Esophagus squamous epithelium (tissue), 5 donors: ENCODE results near the gene TASOR2. TPM values are rescaled to one million over a fixed set of nuclear protein-coding genes. Genes with fewer than 3 reads are reported as not detected.

Experiments
- DNase-seq: peaks from one replicate; lab custom pipeline; 2025; lab: John Stamatoyannopoulos, UW
- H3K27ac ChIP-seq, 4 donors: fragments of 200-600 bp; sonication (generic); one replicate each; pipeline ENCODE4 v1.5.1; 2016 to 2019; ENCODE audit warnings: mild to moderate bottlenecking in 1 of 4
- H3K27me3 ChIP-seq, 4 donors: fragments of 200-600 bp; sonication (generic); 1 replicate in 3 of 4; 2 replicates in 1 of 4; pipeline versions ENCODE4 v1.5.1 to v1.6.0; 2017 to 2021; ENCODE audit warnings: antibody characterized with exemption in 1 of 4
- H3K36me3 ChIP-seq, 3 donors: fragments of 200-600 bp; sonication (generic); one replicate each; pipeline ENCODE4 v1.5.1; 2016 to 2019
- H3K4me1 ChIP-seq, 3 donors: fragments of 200-600 bp; sonication (generic); one replicate each; pipeline ENCODE4 v1.5.1; 2017 to 2019
- H3K4me3 ChIP-seq, 4 donors: fragments of 200-600 bp; sonication (generic); 1 replicate in 3 of 4; 2 replicates in 1 of 4; pipeline ENCODE4 v1.5.1; 2016 to 2019; ENCODE audit warnings: mild to moderate bottlenecking in 2 of 4, moderate library complexity in 1 of 4
- H3K9me3 ChIP-seq, 3 donors: fragments of 200-600 bp; sonication (generic); one replicate each; pipeline ENCODE4 v1.5.1; 2016 to 2019
- POLR2A ChIP-seq, 4 donors: fragments of 450-650 bp; IDR thresholded peaks; one replicate each; pipeline ENCODE4 v1.6.1; 2017; ENCODE audit warnings: antibody characterized with exemption in 4 of 4, mild to moderate bottlenecking in 4 of 4, moderate library complexity in 3 of 4
- WGBS, 2 donors: methylation state at CpG; one replicate each; pipeline ENCODE4 v1.1.5; 2018; 5-methylcytosine and 5-hydroxymethylcytosine counted together
- intact Hi-C: fragments of 100-400 bp; cut with DNase I; formaldehyde crosslinking; loops from one replicate; pipeline ENCODE4 v1.15.0; 2022
- total RNA-seq, 4 donors: library from RNA; depleted of rRNA; stranded (reverse); fragments of >200 nt; gene quantifications; one replicate each; pipeline ENCODE4 v1.1.0, GENCODE V29; 2016
- TF ChIP-seq, protein P1 (sequence below), 6 experiments: fragments of 450-650 bp in 4 of 6; fragments of 200-600 bp in 2 of 6; sonication (generic) in 2 of 6; IDR thresholded peaks; one replicate each; pipeline ENCODE4 v1.5.1; 2016 to 2019; ENCODE audit warnings: antibody characterized with exemption in 6 of 6, mild to moderate bottlenecking in 4 of 6, moderate library complexity in 4 of 6
- donor health status: DM: yes; HTN: yes; CAD: no.

Gene TASOR2
- total RNA-seq, 4 donors from 2014 or later, result 18.0 to 86.8 (median 41.4) TPM

- WGBS, 2 donors, result 72 to 79% methylated on average over 2 of the region's 2 CpGs
- intact Hi-C loops, result no loop called here
- no peak overlapping the region for H3K27ac ChIP-seq
Observed at GRCh38 chr10:5723692-5724091, 39.1 kb downstream of the TASOR2 start.

GRCh38 chr10:5730766-5731165 is 46.1 kb downstream of the TASOR2 start:
- Histone ChIP-seq H3K27ac (no peak overlapping the region), H3K27me3 (no peaks in the 10 kb centered on the region), H3K4me1 (no peaks in the 10 kb centered on the region), H3K4me3 (no peak overlapping the region), H3K36me3 (peaks cover 0 to 86% (median 3%) of the 10 kb centered on the region in 3 donors), H3K9me3 (no peaks in the 10 kb centered on the region)
- TF ChIP-seq, protein P1, sequence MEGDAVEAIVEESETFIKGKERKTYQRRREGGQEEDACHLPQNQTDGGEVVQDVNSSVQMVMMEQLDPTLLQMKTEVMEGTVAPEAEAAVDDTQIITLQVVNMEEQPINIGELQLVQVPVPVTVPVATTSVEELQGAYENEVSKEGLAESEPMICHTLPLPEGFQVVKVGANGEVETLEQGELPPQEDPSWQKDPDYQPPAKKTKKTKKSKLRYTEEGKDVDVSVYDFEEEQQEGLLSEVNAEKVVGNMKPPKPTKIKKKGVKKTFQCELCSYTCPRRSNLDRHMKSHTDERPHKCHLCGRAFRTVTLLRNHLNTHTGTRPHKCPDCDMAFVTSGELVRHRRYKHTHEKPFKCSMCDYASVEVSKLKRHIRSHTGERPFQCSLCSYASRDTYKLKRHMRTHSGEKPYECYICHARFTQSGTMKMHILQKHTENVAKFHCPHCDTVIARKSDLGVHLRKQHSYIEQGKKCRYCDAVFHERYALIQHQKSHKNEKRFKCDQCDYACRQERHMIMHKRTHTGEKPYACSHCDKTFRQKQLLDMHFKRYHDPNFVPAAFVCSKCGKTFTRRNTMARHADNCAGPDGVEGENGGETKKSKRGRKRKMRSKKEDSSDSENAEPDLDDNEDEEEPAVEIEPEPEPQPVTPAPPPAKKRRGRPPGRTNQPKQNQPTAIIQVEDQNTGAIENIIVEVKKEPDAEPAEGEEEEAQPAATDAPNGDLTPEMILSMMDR (IDR thresholded peaks at IDR 0.05), result no peak
- TF ChIP-seq POLR2A (IDR thresholded peaks at IDR 0.05), result no peak
- 86 to 92% methylated on average over 4 of the region's 4 CpGs for WGBS, 2 donors
- intact Hi-C loops, result no loop called here
- no peak for DNase-seq

More at GRCh38 chr10:5723692-5724091, 39.1 kb downstream of the TASOR2 start:
- no peaks in the 10 kb centered on the region for H3K4me1 ChIP-seq
- peaks cover 0 to 71% (median 0%) of the 10 kb centered on the region in 3 donors for H3K36me3 ChIP-seq
- no peaks in the 10 kb centered on the region for H3K27me3 ChIP-seq
- no peaks in the 10 kb centered on the region for H3K9me3 ChIP-seq
- no peak for TF ChIP-seq POLR2A (IDR thresholded peaks at IDR 0.05)
- TF ChIP-seq, protein P1 (IDR thresholded peaks at IDR 0.05), result no peak
- no peak overlapping the region for H3K4me3 ChIP-seq
- no peak for DNase-seq

DNA sequence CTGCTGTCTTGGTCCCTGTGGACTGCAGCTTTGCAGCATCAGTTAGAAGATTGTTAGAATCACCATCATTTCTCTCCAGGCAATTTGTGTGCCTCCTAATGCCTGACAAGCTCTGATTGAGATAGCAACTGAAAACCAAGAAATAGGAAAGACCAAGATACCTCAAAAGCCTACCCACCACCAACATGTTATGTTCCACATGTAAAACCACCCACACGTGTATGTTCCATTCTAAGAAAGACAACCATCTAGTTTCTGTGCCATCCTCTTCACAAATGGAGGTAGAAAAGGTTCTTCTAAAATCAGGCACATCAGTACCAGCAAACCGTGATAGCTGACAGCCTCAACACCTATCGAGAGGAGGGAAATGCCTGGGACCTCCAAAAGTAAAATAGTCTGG is 46.9 kb downstream of the TASOR2 start:
- Histone ChIP-seq H3K4me1 (no peaks in the 10 kb centered on the region), H3K9me3 (no peaks in the 10 kb centered on the region), H3K4me3 (no peak overlapping the region), H3K36me3 (peaks cover 0 to 87% (median 3%) of the 10 kb centered on the region in 3 donors), H3K27ac (no peak overlapping the region), H3K27me3 (no peaks in the 10 kb centered on the region)
- 83 to 94% methylated on average over 3 of the region's 3 CpGs for WGBS, 2 donors
- no peak for DNase-seq
- intact Hi-C loops, result no loop called here
- no peak for TF ChIP-seq POLR2A (IDR thresholded peaks at IDR 0.05)
- TF ChIP-seq, protein P1 (IDR thresholded peaks at IDR 0.05), result no peak

- intact Hi-C loops, result no loop called here
- TF ChIP-seq, protein P1 (IDR thresholded peaks at IDR 0.05), result no peak
- no peak for TF ChIP-seq POLR2A (IDR thresholded peaks at IDR 0.05)
- Histone ChIP-seq H3K4me1 (no peaks in the 10 kb centered on the region), H3K4me3 (no peak overlapping the region), H3K27me3 (no peaks in the 10 kb centered on the region), H3K27ac (no peak overlapping the region), H3K9me3 (no peaks in the 10 kb centered on the region), H3K36me3 (peaks cover 0 to 84% (median 3%) of the 10 kb centered on the region in 3 donors)
- DNase-seq, result no peak
- WGBS, 2 donors, result 74 to 92% methylated on average over 4 of the region's 4 CpGs
Observed at GRCh38 chr10:5732141-5732540, 47.5 kb downstream of the TASOR2 start.

Other genes with a start within 250 kb of the TASOR2 start
- gene CALML5, start 185.3 kb upstream of the TASOR2 start, total RNA-seq, result 100 to 1,000 TPM in 1 of 4 donors, 10 to 100 TPM in 3; 14.5 to 148 (median 22.6) TPM
- 100 to 1,000 TPM; 196 to 799 (median 315) TPM for gene CALML3, start 159.9 kb upstream of the TASOR2 start, total RNA-seq
- 10 to 100 TPM in 3 of 4 donors, 1 to 10 TPM in 1; 9.6 to 29.0 (median 15.7) TPM for gene ASB13, start 18.2 kb upstream of the TASOR2 start, total RNA-seq
- gene GDI2, start 128.6 kb downstream of the TASOR2 start, total RNA-seq, result 100 to 1,000 TPM; 153 to 299 (median 257) TPM
- gene ANKRD16, start 205.1 kb downstream of the TASOR2 start, total RNA-seq, result 10 to 100 TPM in 1 of 4 donors, 1 to 10 TPM in 3; 2.8 to 10.9 (median 5.1) TPM
- 10 to 100 TPM; 48.5 to 93.8 (median 54.1) TPM for gene FBH1, start 205.4 kb downstream of the TASOR2 start, total RNA-seq